HG03442 (cell line): ENCODE measurements around the gene PRR36.

Experiments
- ATAC-seq: cut with Tn5 transposase; IDR thresholded peaks from one replicate; pipeline ENCODE4 v1.9.1; 2021; ENCODE audit warnings: mild to moderate bottlenecking, moderate library complexity; ENCODE audit not compliant: unreplicated experiment

PRR36 gene

GRCh38 chr19:7873304-7874075 lies 700 bp downstream of the PRR36 start:
- ATAC-seq, result no peak

DNA sequence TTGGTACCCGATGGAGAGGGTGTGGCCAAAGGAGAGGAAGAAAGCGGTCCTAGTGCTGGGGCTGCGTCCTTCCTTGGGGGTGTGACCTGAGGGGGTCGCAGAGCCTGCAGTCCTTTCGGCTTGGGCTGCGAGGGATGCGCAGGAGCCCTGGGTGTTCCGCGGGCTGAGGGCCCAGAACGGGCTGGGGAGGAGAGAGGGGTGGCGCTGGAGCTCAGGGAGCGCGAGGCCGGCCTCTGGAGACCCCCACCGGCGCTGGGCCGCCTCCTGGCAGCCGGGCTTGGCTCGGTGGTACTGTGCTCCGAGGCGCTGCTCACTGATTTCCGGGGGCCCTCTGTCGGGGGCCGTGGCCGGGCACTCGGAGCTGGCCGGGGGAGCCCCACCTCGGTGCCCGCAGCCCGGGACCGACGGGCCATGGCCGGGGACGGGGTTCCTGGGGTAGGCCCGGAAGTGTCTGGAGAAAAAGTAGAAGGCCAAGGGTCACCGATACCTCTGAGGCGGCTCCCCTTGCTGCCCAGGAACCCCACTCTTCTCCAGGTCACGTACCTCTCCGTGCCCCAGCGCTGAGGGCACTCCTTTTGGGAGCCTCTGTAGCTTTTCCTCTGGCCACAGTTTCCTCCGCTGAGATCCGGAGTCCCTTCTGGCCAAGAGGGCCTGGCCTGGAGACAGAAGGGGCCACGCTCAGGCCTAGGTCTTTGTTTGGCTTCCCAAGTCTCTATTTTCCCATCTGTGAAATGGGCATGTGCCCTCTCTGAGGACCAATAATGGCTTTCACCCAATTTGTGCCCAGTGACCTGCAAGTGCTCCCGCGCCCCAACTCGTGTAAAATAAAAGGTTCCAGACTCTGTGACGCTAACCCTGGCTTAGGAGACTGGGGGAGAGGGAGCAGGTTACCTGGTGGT lies 1.6 kb downstream of the PRR36 start:
- ATAC-seq, result no peak

DNA sequence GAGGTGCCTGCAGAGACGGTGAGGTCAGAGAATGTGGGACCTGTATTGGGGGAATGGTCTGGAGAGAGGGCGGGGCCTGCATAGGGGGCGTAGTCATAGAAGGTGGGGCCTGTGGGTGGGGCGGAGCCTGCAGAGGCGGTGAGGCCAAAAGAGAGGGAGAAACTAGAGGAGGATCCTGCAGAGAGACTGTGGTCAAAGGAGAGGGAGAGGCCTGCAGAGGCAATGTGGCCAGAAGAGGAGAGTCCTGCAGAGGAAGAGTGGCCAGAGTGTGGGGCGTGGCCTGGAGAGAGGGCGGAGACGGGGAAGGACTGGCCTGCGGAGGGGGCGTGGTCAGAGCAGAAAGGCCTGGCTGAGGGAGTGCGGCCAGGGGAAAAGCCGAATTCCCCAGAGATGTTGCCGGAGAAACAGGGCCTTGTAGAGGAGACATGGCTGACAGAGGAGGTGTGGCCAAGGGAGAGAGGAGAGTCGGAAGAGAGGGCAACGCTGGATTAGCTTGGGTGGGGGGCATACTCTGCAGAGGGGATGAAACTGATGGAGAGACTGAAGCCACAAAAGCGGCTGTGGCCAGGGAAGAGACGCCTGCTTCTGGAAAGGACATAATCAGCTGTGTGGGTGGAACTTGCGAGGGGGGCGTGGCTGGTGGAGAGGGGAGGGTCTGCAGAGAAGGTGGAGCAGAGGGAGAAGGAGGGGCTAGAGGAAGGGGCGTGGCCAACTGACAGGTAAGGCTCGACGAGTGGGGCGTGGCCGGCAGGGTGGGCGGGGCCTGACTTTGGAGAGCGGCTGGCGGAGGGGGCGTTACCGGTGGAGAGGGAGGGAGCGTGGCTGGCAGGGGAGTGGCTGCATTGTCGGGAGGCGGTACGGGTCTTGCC lies 2.5 kb downstream of the PRR36 start:
- no peak for ATAC-seq

- no peak for ATAC-seq
Measured at GRCh38 chr19:7870571-7871436, 3.4 kb downstream of the PRR36 start.

- no peak for ATAC-seq
Measured at GRCh38 chr19:7869910-7870511, 4.2 kb downstream of the PRR36 start.

DNA sequence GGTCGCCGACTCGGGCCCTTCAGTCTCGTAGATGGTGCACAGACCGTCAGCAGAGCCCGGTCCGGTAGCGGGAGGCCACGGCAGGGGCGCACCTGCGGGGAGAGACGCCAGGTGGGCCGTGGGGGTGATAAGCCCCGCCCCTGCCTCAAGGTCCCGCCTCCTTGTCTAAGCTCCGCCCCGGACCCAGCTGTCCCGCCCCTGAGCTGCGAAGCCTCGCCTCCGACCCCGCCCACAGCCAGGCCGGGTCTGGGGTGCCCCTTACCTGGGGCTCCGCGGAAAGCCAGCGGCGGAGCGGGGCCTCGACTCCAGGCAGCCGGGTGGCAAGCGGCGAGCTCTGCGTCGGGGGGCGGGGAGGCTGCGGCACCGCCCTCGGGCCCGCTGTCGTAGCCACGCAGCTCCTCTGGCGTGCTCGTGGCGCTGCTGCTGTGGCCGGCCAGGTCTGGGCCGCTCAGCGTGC lies 4.7 kb downstream of the PRR36 start:
- ATAC-seq, result peak; percentile 56

- ATAC-seq, result peak; percentile 65
Measured at GRCh38 chr19:7868671-7869452, 5.3 kb downstream of the PRR36 start.

- no peak for ATAC-seq
Measured at GRCh38 chr19:7868326-7868670, 5.9 kb downstream of the PRR36 start.

- no peak for ATAC-seq
Measured at GRCh38 chr19:7867092-7867844, 6.9 kb downstream of the PRR36 start.

- no peak for ATAC-seq
Measured at GRCh38 chr19:7866399-7867091, 7.6 kb downstream of the PRR36 start.

DNA sequence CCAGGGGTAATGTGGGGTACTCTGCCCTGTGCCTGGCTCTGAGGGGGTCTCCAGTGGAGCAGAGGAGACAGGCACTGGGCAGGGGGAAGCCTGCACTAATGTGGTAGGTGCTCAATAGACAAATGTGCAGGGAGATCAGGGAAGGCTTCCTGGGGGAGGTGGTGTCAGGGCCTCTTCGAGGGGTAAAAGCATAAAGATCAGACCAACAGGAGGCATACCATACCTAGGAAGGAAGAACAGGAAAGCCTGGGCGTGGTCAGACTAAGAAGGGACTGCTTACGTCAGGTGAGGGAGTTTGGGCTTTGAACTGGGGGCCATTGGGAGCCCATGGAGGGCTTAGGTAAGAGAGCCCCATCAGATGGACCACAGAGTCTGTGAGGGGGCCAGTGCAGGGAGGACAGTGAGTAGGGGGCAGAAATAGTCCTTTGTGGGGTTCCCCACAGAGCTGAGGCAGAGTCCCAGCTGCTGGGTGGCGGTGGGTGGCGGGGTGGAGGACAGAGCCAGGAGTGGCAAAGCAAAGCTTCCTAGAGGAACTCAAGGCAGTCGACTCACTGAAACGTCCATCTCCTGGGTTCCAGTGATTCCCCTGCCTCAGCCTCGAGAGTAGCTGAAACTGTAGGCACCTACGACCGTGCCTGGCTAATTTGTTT lies 8.8 kb downstream of the PRR36 start:
- no peak for ATAC-seq

- no peak for ATAC-seq
Measured at GRCh38 chr19:7864690-7865074, 9.5 kb downstream of the PRR36 start.

- ATAC-seq, result no peak
Measured at GRCh38 chr19:7863971-7864689, 10.1 kb downstream of the PRR36 start.

DNA sequence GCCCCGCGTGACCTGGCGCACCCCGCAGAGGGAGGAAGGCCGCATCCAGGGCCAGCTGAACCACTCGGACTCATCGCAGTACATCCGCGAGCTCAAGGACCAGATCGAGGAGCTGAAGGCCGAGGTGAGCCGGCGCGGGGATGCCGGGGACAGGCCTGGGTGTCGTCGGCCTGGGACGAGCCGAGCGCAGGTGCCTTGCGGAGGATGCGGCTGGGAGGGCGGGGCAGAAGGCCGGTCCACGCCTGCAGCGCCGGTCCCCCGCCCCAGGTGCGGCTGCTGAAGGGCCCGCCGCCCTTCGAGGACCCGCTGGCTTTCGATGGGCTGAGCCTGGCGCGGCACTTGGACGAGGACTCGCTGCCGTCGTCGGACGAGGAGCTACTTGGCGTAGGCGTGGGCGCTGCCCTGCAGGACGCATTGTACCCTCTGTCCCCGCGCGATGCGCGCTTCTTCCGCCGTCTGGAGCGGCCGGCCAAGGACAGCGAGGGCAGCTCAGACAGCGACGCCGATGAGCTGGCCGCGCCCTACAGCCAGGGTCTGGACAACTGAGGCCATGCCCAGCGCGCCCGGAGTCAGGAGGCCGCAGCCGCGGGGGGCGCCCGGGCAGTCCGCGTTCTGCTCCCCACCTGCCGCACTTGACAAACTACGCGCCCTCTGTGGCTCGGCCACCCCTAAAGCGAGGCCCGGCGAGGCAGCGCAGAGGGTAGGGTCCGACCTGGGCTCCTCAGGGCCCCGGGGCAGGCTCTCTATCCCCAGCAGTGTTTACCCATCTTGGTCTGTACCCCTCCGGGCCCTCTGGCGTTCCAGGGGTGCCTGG lies 10.8 kb downstream of the PRR36 start:
- no peak for ATAC-seq

DNA sequence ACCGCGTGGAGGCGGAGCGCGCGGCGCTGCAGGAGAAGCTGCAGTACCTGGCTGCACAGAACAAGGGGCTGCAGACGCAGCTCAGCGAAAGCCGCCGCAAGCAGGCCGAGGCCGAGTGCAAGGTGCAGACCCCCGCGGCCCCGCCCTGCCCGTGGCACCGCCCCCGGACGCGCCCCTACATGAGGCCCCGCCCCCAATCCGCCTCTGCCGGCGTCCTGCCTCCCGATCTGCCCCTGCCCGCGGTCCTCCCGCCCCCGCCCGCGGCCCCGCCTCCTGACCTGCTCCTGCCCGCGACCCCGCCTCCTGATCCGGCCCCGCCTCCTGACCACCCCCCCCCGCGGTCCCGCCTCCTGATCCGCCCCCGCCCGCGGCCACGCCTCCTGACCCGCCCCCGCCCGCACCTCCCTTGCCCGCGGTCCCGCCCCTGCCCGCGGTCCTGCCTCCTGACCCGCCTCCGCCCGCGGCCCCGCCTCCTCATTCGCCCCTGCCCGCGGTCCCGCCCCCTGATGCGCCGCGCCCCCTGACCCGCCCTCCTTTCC lies 11.7 kb downstream of the PRR36 start:
- ATAC-seq, result no peak
